GM23338 (cell line): ENCODE data around the gene TNS3. TPM values are rescaled to one million over a fixed set of nuclear protein-coding genes. Genes with fewer than 3 reads are reported as not detected.
A peak's percentile ranks its signal among the peaks of the same experiment; 100 is the strongest.

Experiments used
- ATAC-seq: fragments of 200-7000 bp; cut with Tn5 transposase; 3 replicates; pipeline ENCODE4 v1.9.1; 2020
- DNase-seq: peaks from one replicate; pipeline ENCODE4 v3.0.0-alpha.2; 2015; ENCODE audit warnings: low spot score
- H2AFZ ChIP-seq: fragments of 200-600 bp; sonication (generic); 2 replicates; pipeline ENCODE4 v1.8.0; 2016; ENCODE audit warnings: antibody characterized with exemption, mild to moderate bottlenecking, moderate library complexity
- H3F3A ChIP-seq: fragments of 200-600 bp; sonication (generic); replicated peaks from 2 replicates; pipeline ENCODE4 v1.8.0; 2017; ENCODE audit warnings: antibody characterized with exemption, mixed run types, low read depth
- H3K27ac ChIP-seq: fragments of 200-600 bp; sonication (generic); 2 replicates; pipeline ENCODE4 v1.6.1; 2016; ENCODE audit warnings: low read depth
- H3K27me3 ChIP-seq: fragments of 200-600 bp; sonication (generic); 2 replicates; pipeline ENCODE4 v1.8.0; 2016; ENCODE audit warnings: mild to moderate bottlenecking, mixed run types, moderate library complexity; ENCODE audit not compliant: insufficient read depth
- H3K36me3 ChIP-seq: fragments of 200-600 bp; sonication (generic); 2 replicates; pipeline ENCODE4 v1.8.0; 2016; ENCODE audit warnings: mild to moderate bottlenecking; ENCODE audit not compliant: insufficient read depth
- H3K4me1 ChIP-seq: fragments of 200-600 bp; sonication (generic); 2 replicates; pipeline ENCODE4 v1.8.0; 2016; ENCODE audit warnings: mild to moderate bottlenecking, moderate library complexity; ENCODE audit not compliant: insufficient read depth
- H3K4me2 ChIP-seq: fragments of 200-600 bp; sonication (generic); 2 replicates; pipeline ENCODE4 v1.7.1; 2017; ENCODE audit warnings: mixed run types
- H3K4me3 ChIP-seq: fragments of 200-600 bp; sonication (generic); 2 replicates; pipeline ENCODE4 v1.6.1; 2016; ENCODE audit warnings: mixed run types
- H3K79me2 ChIP-seq: fragments of 200-600 bp; sonication (generic); replicated peaks from 2 replicates; pipeline ENCODE4 v1.8.0; 2017; ENCODE audit warnings: mild to moderate bottlenecking; ENCODE audit not compliant: insufficient read depth
- H3K9me2 ChIP-seq: fragments of 200-600 bp; sonication (generic); 2 replicates; pipeline ENCODE4 v1.8.0; 2017; ENCODE audit not compliant: insufficient read depth
- H4K20me1 ChIP-seq: fragments of 200-600 bp; sonication (generic); replicated peaks from 2 replicates; pipeline ENCODE4 v1.8.0; 2017; ENCODE audit warnings: mild to moderate bottlenecking; ENCODE audit not compliant: insufficient read depth
- H3K27ac Mint-ChIP-seq: 2 replicates; pipeline ENCODE4 v1.8.0; 2020; ENCODE audit warnings: inconsistent platforms, mild to moderate bottlenecking, moderate library complexity, mixed read lengths
- H3K27me3 Mint-ChIP-seq: 3 replicates; pipeline ENCODE4 v1.8.0; 2022; ENCODE audit warnings: low read depth, mild to moderate bottlenecking, moderate library complexity, mixed read lengths, inconsistent platforms; ENCODE audit not compliant: insufficient read depth, poor library complexity
- H3K36me3 Mint-ChIP-seq: 3 replicates; pipeline ENCODE4 v1.8.0; 2021; ENCODE audit warnings: low read depth, mild to moderate bottlenecking, inconsistent platforms, moderate library complexity, mixed read lengths
- H3K4me1 Mint-ChIP-seq: 3 replicates; pipeline ENCODE4 v1.8.0; 2020; ENCODE audit warnings: mild to moderate bottlenecking, inconsistent platforms, mixed read lengths
- H3K4me3 Mint-ChIP-seq: 3 replicates; pipeline ENCODE4 v1.8.0; 2021; ENCODE audit warnings: moderate library complexity, mild to moderate bottlenecking, inconsistent platforms, mixed read lengths
- H3K9me3 Mint-ChIP-seq: 3 replicates; pipeline ENCODE4 v1.8.0; 2020; ENCODE audit warnings: moderate library complexity, mild to moderate bottlenecking, inconsistent platforms, mixed read lengths
- CREB1 ChIP-seq: fragments of 250-450 bp; sonication (Bioruptor Pico); IDR thresholded peaks from 2 replicates; pipeline ENCODE4 v1.5.0; 2020; ENCODE audit warnings: low read depth, mild to moderate bottlenecking, moderate library complexity
- JUNB ChIP-seq: IDR thresholded peaks from one replicate; pipeline ENCODE4 v1.6.1; 2016; ENCODE audit warnings: antibody characterized with exemption; ENCODE audit not compliant: unreplicated experiment
- NANOG ChIP-seq: IDR thresholded peaks from 2 replicates; pipeline ENCODE4 v1.6.1; 2016; ENCODE audit warnings: antibody characterized with exemption, borderline replicate concordance
- POLR2AphosphoS5 ChIP-seq: IDR thresholded peaks from 2 replicates; pipeline ENCODE4 v1.6.1; 2016; ENCODE audit warnings: antibody characterized with exemption, low read depth
- ZNF114 ChIP-seq: fragments of 250-450 bp; sonication (Bioruptor Pico); IDR thresholded peaks from 2 replicates; pipeline ENCODE4 v1.5.0; 2020; ENCODE audit warnings: mild to moderate bottlenecking, moderate library complexity
- ZNF331 ChIP-seq: fragments of 250-450 bp; sonication (Bioruptor Pico); IDR thresholded peaks from 2 replicates; pipeline ENCODE4 v1.5.0; 2020; ENCODE audit warnings: low read depth, mild to moderate bottlenecking, moderate library complexity
- polyA plus RNA-seq: library from polyadenylated mRNA; unstranded; fragments of >200 nt; fragmentation: Nextera tagmentation; extraction: Ambion mirVana; gene quantifications from 2 replicates; pipeline ENCODE4 v1.2.1, GENCODE V29; 2016
- total RNA-seq: library from RNA; depleted of rRNA; stranded (reverse); fragments of >200 nt; shearing (Covaris generic); gene quantifications from 2 replicates; pipeline ENCODE4 v1.2.3, GENCODE V29; 2014
- TF ChIP-seq, protein P1 (sequence below), 2 experiments: fragments of 200-600 bp in 1 of 2; sonication (generic) in 1 of 2; conservative IDR thresholded peaks; 2 replicates each; pipeline versions ENCODE4 v1.5.1 to v1.6.1; 2016 to 2017; ENCODE audit warnings: antibody characterized with exemption in 2 of 2, low read depth in 2 of 2, mild to moderate bottlenecking in 2 of 2, moderate library complexity in 1 of 2

TNS3 gene
- total and polyA plus RNA-seq, 2 experiments from 2014 or later: 6.2 to 28.7 TPM

DNA sequence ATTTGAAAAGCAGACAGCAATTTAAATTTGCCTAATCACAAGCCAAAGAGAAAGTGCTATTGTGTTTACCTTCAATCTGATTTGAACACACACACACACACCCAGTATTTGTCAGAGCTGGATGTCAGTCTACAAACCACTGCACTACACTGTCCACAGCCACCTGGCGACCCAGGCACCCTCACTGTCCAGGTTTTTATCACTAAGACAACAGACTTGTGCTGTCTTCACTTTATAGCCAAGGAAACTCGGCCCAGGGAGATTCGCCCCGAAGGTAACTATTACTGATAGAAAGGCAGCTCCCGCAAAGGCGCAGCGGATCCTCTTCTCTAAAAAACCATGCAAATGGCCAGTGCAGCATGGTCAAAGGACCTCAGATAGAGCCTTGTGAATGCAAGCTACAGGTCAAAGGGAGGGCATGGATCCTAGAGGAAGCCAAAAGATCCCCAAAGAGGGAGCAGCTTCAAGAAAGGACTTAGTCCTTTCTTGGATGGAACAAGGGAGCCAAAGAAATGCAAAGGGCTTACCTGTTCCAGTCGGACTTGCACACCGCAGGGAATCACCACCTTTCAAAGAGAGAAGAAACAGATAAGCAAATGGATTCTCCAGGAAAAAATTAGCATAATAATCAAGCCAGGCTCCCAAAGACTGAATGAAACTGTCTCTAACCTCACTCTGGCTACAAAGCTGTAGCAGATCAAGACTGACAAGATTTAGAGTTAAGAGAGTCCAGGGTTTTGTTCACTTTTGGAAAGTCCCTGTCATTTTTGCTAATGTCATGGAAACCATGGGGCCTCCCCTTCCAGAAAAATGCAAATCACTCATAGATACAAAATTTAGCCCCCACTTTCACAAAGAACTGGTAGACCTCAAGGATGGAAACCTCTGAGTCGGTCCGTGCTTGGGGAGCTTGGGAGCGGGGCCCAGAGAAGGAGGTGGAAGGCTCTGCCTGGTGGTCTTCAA lies 101.1 kb downstream of the TNS3 start (continued):
- no peak for TF ChIP-seq JUNB
- TF ChIP-seq ZNF114: no peak
- 0 out of 2 replicates have a peak, but pooled peaks have one; percentile 37 for TF ChIP-seq POLR2AphosphoS5

DNA sequence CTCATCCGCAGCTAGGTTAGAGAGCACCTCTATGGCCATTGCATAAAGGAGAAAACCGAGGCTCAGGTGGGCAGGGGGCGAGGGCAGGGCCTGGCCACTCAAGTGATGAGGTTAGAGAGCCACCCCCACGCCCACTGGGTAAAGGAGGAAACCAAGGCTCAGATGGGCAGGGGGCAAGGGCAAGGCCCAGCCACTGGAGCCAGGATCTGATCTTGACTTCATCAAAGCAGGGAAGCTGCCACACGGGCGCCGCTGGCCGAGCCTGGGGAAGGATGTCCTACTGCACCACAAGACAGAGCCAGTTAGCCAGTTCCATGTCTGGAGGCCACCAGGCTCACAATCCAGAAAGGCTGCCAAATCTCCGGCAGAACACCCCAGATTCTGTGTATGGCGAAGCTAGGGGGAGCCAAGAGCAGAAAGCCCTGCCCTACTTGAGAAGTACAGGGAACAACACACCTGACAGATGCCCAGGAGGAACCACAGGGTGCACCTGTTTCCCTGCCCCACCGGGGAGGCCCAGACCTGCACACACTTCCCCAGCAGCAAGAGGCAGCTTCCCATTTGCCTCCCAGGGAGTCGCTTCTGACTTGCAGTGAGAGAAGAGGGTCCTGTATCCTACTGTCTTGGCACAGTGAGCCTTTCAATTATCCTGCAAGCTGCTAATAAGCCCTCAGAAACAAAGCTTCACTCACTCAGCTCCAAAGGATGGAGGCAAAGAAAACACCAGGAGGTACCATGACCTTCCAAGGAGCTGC lies 101.9 kb downstream of the TNS3 start:
- Mint-ChIP-seq H3K36me3 (peaks cover 7% of the 10 kb centered on the region), H3K4me3 (0 out of 3 replicates have a peak overlapping the region, but pooled peaks have one; percentile 45), H3K4me1 (peaks cover 50% of the 10 kb centered on the region), H3K27ac (no peak overlapping the region), H3K27me3 (peaks cover 69% of the 10 kb centered on the region), H3K9me3 (peaks cover 9% of the 10 kb centered on the region; the same call in 2 of the 3 replicates)
- H3K4me2 ChIP-seq: peak overlapping the region; percentile 55
- ATAC-seq (peak; percentile 51), DNase-seq (no peak)
- H3F3A ChIP-seq: 0 out of 2 replicates have a peak, but pooled peaks cover 8% of the 10 kb centered on the region
- peaks cover 24% of the 10 kb centered on the region for H3K4me1 ChIP-seq
- H3K9me2 ChIP-seq: no peaks in the 10 kb centered on the region
- no peak for TF ChIP-seq ZNF331 (CRISPR knock-in tag)
- no peak for TF ChIP-seq NANOG
- no peak for TF ChIP-seq CREB1 (CRISPR knock-in tag)
- TF ChIP-seq, protein P1, sequence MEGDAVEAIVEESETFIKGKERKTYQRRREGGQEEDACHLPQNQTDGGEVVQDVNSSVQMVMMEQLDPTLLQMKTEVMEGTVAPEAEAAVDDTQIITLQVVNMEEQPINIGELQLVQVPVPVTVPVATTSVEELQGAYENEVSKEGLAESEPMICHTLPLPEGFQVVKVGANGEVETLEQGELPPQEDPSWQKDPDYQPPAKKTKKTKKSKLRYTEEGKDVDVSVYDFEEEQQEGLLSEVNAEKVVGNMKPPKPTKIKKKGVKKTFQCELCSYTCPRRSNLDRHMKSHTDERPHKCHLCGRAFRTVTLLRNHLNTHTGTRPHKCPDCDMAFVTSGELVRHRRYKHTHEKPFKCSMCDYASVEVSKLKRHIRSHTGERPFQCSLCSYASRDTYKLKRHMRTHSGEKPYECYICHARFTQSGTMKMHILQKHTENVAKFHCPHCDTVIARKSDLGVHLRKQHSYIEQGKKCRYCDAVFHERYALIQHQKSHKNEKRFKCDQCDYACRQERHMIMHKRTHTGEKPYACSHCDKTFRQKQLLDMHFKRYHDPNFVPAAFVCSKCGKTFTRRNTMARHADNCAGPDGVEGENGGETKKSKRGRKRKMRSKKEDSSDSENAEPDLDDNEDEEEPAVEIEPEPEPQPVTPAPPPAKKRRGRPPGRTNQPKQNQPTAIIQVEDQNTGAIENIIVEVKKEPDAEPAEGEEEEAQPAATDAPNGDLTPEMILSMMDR (conservative IDR thresholded peaks at IDR 0.05; ENCODE audit: low read depth in 2 of 2): 0 out of 4 replicates have a peak, but pooled peaks of 1 of the 2 experiments have one; percentile 1
- peaks cover 18% of the 10 kb centered on the region for H3K79me2 ChIP-seq
- no peak overlapping the region for H3K27ac ChIP-seq
- peaks cover 57% of the 10 kb centered on the region for H4K20me1 ChIP-seq
- no peak overlapping the region for H3K4me3 ChIP-seq
- no peak overlapping the region for H2AFZ ChIP-seq
- H3K36me3 ChIP-seq: no peaks in the 10 kb centered on the region
- H3K27me3 ChIP-seq: peaks cover 55% of the 10 kb centered on the region

DNA sequence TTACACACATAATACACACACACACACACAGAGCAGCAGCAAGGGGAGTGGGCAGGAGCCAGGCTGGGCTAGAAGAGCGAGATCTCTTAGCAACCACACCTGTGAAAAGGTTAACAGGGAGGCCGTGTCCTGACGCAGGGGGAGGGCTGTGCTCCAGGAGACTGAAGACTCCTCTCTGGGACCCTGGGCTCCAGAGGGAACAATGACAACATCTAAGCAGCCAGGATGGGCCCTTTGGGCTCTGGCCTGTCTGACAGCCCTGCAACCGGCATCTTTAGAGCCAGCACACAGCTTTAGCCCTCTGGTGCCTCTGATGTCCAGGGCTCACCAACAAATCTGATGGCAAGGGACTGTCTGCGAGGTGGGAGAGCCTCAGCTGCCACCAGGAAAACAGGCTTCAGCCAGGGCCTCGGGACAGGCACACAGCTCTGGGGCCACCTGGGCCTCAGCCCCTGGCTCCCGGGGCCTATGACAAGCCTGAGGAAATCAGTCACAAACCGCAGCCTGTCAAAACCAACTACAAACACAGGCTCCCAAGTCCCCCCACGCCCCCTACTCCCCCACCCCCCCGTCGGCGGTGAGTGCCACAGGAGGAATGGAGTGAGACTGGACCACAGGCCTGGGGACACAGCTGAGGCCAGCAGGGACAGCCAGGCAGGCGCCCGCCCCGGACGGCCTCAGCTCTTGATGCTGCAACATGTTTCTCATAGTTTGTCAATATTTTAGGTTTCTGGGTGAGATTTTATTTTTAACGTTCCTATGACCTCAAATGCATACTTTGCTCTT lies 102.8 kb downstream of the TNS3 start:
- Mint-ChIP-seq H3K9me3 (peaks cover 4% of the 10 kb centered on the region; the same call in 1 of the 3 replicates), H3K27me3 (peaks cover 64% of the 10 kb centered on the region), H3K4me1 (peaks cover 50% of the 10 kb centered on the region), H3K4me3 (no peak overlapping the region), H3K27ac (no peak overlapping the region), H3K36me3 (peaks cover 2% of the 10 kb centered on the region; the same call in 2 of the 3 replicates)
- Histone ChIP-seq H3K27me3 (peaks cover 51% of the 10 kb centered on the region), H3F3A (peaks cover 15% of the 10 kb centered on the region; the same call in 1 of the 2 replicates), H3K4me1 (peaks cover 26% of the 10 kb centered on the region), H3K27ac (no peak overlapping the region), H3K4me3 (no peak overlapping the region), H3K79me2 (peaks cover 26% of the 10 kb centered on the region), H3K4me2 (no peak overlapping the region), H3K9me2 (no peaks in the 10 kb centered on the region), H3K36me3 (no peaks in the 10 kb centered on the region), H2AFZ (no peak overlapping the region), H4K20me1 (peaks cover 57% of the 10 kb centered on the region)
- DNase-seq (no peak), ATAC-seq (no peak)
- no peak for TF ChIP-seq POLR2AphosphoS5
- TF ChIP-seq ZNF331 (CRISPR knock-in tag): no peak
- TF ChIP-seq NANOG: no peak
- TF ChIP-seq JUNB: no peak
